Activated CD4-positive, alpha-beta T cell treated with anti-CD3 and anti-CD28 coated beads for 48 hours (primary cell): ENCODE measurements around the gene CACNA1D.

Experiments used
- DNase-seq: peaks from one replicate; pipeline ENCODE4 v3.0.0-alpha.2; 2020

Gene CACNA1D

DNA sequence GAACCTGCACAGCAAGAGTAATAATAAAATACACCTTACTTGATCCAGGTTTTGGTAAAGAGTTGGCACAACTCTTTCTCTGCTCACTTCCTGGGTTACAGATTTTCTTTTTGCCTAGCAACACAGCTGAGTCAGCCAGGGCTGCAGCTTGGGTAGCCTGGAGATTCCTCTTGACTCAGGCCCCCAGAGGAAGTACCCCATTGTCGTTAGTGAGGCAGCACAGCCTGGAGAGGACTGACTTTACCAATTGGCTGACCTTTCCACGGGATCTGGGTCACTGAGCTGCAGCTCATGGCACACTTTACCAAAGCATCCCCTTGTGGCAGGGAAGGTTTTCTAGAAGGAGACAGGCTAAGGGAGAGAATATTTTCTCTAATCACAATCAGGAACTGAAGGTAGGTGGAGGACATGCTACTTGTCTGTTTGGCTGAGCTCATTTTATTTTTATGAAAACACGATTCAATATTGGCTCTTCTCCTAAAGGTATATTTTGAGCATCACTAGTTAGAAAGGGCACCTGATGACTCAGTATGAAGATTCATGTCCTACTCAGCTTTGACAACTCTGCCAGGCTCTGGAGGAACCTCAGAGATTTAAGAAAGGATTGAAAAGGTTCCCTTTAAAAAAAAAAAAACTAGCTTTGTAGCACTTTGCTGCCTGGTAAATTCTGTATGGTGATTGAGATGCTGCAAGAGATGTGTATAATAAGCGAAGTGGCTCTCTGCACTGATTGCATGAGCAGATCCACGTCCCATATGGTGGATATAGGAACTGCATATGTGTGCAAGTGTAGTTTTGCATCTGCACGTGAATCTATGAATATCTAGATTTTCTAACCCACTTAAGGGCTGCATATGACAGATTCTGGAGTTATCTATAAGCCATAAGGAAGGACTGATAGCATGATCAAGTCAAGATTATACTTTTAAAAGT lies 227.0 kb downstream of the CACNA1D start:
- no peak for DNase-seq

GRCh38 chr3:53724566-53724965 lies 230.2 kb downstream of the CACNA1D start:
- no peak for DNase-seq

DNA sequence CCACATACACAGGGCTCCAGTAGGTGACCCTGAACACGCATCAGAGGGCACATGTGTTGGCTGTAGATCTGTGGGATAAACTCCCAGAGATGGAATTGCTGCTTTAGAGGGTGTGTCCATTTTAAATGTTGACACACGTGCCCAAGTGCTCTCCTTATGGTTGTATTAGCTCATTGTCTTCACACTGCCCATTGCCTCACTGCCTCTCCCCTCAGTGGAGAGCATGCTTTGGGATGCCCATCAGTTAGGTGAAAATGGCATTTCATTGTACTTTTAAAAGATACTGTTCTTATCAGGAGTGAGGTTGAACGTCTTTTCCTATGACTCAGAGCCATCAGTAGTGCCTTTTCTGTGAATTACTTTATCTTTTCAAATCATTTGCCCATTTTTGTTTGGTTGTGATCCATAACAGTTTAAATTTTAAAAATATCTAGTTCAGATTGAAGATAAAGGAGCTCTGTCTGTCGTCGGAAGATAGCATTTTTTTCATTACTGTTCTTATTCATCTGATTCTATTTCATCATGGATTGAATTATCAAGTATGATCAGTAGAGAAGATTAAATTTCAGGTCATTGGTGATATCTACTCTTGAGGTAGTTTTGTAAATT lies 231.1 kb downstream of the CACNA1D start:
- DNase-seq, result no peak

DNA sequence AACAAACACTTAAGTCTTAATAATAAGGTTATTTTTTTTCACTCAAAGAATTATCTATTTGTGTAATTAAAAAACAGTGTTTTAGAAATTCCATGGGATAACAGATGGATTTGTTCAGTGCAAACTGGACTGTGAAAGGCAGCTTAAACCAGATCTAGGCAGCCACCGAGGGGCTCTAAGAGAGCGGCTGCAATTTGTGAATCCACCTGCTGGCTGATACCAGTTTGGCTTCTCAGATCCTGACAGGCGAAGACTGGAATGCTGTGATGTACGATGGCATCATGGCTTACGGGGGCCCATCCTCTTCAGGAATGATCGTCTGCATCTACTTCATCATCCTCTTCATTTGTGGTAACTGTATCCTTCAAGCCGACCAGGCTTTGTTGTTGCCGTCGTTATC lies 232.2 kb downstream of the CACNA1D start:
- DNase-seq, result no peak

- DNase-seq, result no peak
Observed at GRCh38 chr3:53728606-53729005, 234.2 kb downstream of the CACNA1D start.

DNA sequence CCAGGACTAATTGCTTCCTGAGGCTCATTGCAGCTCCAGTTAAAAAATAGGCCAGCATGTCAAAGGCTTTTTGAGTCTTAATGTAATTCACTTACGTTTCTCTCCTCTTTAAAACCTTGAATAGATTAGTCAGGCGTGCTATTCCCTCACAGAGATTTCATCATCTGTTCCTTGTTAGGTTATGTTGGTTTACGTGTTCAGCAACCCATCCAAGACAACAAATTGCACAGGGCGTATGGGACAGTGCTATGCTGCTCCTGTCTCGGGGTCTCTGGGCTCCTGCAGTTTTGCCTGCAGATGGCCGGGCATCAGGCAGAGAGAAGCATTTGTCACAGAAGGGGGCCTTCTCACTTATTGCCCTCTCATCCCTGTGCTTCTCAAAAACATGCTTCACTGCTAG lies 234.7 kb downstream of the CACNA1D start:
- no peak for DNase-seq

- no peak for DNase-seq
Observed at GRCh38 chr3:53729618-53730017, 235.2 kb downstream of the CACNA1D start.

DNA sequence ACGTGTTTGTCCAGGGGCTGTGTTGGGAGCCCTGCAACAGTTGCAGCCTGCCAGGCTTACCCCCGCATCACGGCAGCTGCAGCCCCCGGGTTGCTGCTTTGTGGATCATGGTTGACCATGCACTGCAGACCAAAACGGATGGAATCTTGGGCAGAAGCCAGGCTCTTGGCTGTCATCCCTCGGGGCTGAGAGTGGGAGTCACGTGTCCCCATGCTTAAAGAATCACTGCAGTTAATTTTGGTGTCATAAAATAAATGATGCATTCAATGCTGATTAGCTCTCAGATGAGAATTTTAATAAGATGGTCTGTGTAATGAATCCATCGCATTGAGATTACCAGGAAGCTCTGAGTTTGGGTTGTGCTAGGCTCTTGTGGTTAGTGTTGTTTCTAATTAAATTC lies 236.2 kb downstream of the CACNA1D start:
- no peak for DNase-seq

DNA sequence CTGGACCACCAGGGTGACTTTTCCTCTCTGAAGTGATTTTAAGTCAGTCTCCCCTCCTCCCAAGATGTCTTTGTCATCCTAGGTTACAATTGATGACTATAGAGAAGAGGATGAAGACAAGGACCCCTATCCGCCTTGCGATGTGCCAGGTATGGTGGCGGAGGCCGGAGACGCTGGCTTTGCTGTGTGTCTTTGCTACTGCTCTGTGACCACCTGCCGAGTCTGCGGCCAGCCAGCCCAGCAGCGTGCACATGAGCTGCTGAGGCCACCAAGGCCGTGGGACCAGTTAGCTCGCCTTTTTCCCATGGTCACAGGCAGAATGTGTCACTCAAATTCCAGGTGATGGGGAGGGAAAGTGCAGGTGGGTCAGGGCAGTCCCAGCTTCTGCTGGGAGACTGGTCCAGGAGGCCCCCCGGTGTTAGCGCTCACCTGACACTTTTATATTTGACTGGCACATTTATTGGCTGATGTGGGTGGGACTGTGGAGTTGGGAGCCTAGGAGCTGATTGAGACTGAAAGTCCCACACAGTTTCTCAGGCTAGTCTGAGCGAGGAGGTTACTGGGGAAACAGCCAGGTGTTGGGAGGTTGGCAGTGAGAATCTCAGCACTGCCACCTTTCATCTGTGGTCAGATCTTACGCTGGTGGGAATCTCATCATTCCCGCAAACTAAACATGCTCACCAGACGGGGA lies 237.7 kb downstream of the CACNA1D start:
- no peak for DNase-seq

GRCh38 chr3:53733446-53733845 lies 239.0 kb downstream of the CACNA1D start:
- no peak for DNase-seq

DNA sequence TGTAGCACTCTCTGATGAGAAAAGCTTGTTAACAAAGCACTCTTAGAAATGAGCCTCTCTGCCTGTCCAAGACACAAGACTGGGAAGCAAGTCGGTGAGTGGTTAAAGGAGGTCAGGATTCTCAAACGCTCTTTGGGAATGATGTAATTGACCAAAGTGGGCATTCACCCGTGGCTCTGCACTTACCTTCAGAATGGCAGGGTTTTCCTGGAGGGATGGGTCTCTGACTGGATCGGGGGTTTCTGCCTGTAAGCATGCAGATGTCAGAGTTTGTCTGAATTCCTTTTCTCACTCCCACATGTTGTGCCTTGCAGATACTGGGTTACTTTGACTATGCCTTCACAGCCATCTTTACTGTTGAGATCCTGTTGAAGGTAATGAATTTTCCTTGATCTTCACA lies 245.6 kb downstream of the CACNA1D start:
- DNase-seq, result no peak

- no peak for DNase-seq
Observed at GRCh38 chr3:53740956-53741355, 246.5 kb downstream of the CACNA1D start.

- peak; percentile 12 for DNase-seq
Observed at GRCh38 chr3:53744351-53744750, 249.9 kb downstream of the CACNA1D start.

DNA sequence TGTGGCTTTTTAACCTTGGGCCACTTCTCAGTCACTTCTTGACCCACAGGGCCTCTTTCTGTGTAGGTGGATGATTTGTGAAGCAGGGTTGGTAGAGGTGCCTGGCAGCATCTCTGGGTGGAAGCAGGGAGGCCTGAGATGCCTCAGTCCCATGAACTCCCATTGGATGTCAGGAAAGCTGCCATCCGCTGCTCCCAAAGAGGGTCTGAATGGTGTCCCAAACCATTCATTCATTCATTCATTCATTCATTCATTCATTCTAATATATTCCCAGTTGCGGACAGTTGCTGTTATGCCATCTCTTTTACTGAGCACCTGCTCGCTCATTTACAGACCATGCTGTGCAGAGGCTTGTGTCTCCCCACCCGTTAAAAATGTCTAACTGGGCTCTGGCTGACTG lies 253.1 kb downstream of the CACNA1D start:
- DNase-seq, result no peak

DNA sequence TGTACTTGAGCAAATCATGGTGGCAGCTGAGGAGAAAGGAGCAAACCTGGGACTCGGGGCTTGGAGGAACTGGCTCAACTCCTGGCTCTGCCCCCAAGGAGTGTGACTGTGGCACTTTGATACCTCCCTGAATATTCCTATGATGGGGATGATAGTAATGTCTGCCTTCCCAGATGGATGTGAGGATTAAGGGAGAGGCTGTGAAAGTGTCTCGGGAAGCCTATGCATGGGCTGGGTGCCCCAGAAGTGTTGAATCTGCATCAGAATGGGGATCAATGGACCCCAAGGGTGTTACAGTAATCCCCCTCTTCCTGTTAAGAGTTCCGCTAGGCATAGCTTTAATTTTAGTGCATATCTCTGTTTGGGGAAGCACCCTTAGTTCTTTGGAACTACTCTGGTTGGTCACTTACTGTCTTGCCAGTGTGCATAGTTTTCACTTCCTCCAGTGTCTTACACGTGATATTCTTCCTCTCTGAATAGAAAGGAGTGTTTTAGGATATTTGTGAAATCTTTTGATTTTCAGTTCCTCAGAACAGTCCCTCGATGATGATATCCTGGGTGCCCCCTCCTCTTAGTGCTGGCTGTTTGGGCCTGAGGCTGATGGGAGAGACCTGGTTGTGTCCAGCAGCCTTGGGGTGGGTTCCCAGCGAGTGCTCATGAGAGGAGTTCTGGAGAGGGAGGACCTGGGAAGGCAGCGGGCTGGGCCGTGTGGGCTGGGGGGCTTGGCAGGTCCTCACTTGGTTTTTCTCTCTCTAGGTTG lies 254.3 kb downstream of the CACNA1D start:
- no peak for DNase-seq

GRCh38 chr3:53749448-53749847 lies 255.0 kb downstream of the CACNA1D start:
- DNase-seq, result no peak

GRCh38 chr3:53750253-53751210 lies 256.1 kb downstream of the CACNA1D start:
- no peak for DNase-seq

DNA sequence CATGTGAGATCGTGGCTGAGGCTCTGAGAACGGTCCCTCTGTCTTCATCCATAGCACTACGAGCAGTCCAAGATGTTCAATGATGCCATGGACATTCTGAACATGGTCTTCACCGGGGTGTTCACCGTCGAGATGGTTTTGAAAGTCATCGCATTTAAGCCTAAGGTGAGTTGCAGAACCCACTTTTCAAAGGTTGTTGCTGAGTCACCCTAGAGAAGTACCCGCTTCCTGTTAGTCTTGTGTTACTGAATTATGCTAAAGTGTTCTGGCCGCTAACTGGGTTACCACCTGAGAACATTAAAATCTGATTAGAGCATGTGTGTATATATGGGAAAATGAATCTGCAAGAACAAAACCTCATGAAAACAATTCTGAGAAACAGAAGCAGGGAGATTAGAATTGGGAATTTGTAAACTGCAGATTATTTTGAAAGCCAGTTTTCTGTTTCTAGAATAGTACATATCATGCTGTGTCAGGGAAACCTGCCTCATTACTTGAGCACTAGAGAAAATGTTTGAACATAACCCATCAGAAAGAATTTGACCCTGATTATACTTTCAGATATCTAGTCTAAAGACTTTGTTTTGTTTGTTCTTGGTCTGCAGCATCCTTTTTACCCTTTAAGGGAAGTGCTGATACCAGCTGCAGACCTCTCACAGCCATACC lies 259.2 kb downstream of the CACNA1D start:
- peak; percentile 5 for DNase-seq

- no peak for DNase-seq
Observed at GRCh38 chr3:53754325-53754724, 259.9 kb downstream of the CACNA1D start.

DNA sequence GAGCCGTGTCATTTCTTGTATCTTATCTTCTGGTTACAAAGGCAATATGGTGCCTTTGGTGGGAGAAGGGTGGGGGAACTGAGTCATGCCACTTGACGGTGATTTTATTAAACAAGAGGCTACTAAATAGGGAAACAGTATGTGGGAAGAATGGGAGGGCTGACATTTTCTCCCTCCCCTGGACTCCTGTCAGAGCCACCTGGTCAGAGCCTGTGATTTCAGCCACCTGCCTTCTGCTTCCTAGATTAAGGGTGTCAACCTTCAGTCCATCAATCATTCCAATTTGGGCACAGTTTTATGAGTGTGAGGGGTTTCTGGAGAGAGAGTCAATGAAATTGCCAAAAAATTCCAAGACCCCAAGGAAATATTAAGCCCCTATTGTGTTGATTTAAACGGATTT lies 264.4 kb downstream of the CACNA1D start:
- DNase-seq, result no peak

GRCh38 chr3:53763353-53763752 lies 268.9 kb downstream of the CACNA1D start:
- DNase-seq, result no peak
